Stimulated activated CD4-positive, alpha-beta T cell treated with anti-CD3 and anti-CD28 coated beads, Interleukin-4, amount 100 ng/mL, for 1 hour (primary cell): ENCODE results near the gene GRID2.

Experiments used
- DNase-seq: peaks from one replicate; pipeline ENCODE4 v3.0.0-alpha.2; 2020

GRID2 gene

GRCh38 chr4:92535599-92535998 is 231.8 kb downstream of the GRID2 start:
- DNase-seq: no peak

GRCh38 chr4:92551616-92552015 is 247.8 kb downstream of the GRID2 start:
- no peak for DNase-seq

- no peak for DNase-seq
Measured at GRCh38 chr4:92566269-92566668, 262.5 kb downstream of the GRID2 start.

GRCh38 chr4:92580816-92581215 is 277.1 kb downstream of the GRID2 start:
- DNase-seq: no peak

GRCh38 chr4:92599044-92599443 is 295.3 kb downstream of the GRID2 start:
- no peak for DNase-seq

- DNase-seq: no peak
Measured at GRCh38 chr4:92600638-92601037, 296.9 kb downstream of the GRID2 start.

GRCh38 chr4:92606227-92606626 is 302.5 kb downstream of the GRID2 start:
- DNase-seq: no peak

GRCh38 chr4:92615049-92615448 is 311.3 kb downstream of the GRID2 start:
- no peak for DNase-seq

GRCh38 chr4:92618968-92619367 is 315.2 kb downstream of the GRID2 start:
- DNase-seq: no peak

- no peak for DNase-seq
Measured at GRCh38 chr4:92629302-92629701, 325.5 kb downstream of the GRID2 start.

- no peak for DNase-seq
Measured at GRCh38 chr4:92634882-92635281, 331.1 kb downstream of the GRID2 start.

GRCh38 chr4:92636038-92636806 is 332.5 kb downstream of the GRID2 start:
- no peak for DNase-seq

GRCh38 chr4:92641409-92641808 is 337.6 kb downstream of the GRID2 start:
- no peak for DNase-seq

- no peak for DNase-seq
Measured at GRCh38 chr4:92646826-92647225, 343.1 kb downstream of the GRID2 start.

- DNase-seq: no peak
Measured at GRCh38 chr4:92651536-92651935, 347.8 kb downstream of the GRID2 start.

GRCh38 chr4:92654084-92654483 is 350.3 kb downstream of the GRID2 start:
- no peak for DNase-seq

- DNase-seq: no peak
Measured at GRCh38 chr4:92657695-92658094, 353.9 kb downstream of the GRID2 start.

- no peak for DNase-seq
Measured at GRCh38 chr4:92658318-92658717, 354.6 kb downstream of the GRID2 start.

GRCh38 chr4:92677805-92678204 is 374.0 kb downstream of the GRID2 start:
- no peak for DNase-seq

- DNase-seq: no peak
Measured at GRCh38 chr4:92678292-92678691, 374.5 kb downstream of the GRID2 start.

- DNase-seq: no peak
Measured at GRCh38 chr4:92679149-92679548, 375.4 kb downstream of the GRID2 start.

GRCh38 chr4:92714640-92715039 is 410.9 kb downstream of the GRID2 start:
- DNase-seq: no peak

- DNase-seq: no peak
Measured at GRCh38 chr4:92733231-92733630, 429.5 kb downstream of the GRID2 start.

GRCh38 chr4:92735025-92735665 is 431.4 kb downstream of the GRID2 start:
- DNase-seq: no peak

- no peak for DNase-seq
Measured at GRCh38 chr4:92760433-92760832, 456.7 kb downstream of the GRID2 start.
